Cardiac muscle cell (in vitro differentiated cells and primary cell): Measurements from ENCODE around the gene TCFL5. TPM values are rescaled to one million over a fixed set of nuclear protein-coding genes. Genes with fewer than 3 reads are reported as not detected.

Source experiments
- DNase-seq, 2 donors: peaks; one replicate each; pipeline versions ENCODE4 v3.0.0 to v3.0.0-alpha.2; 2010 to 2017; ENCODE audit warnings: low read depth in 1 of 2, low spot score in 1 of 2
- H3K27ac ChIP-seq: fragments of 200-600 bp; sonication (generic); 2 replicates; pipeline ENCODE4 v1.5.1; 2016
- H3K27me3 ChIP-seq: fragments of 200-600 bp; sonication (generic); 2 replicates; pipeline ENCODE4 v1.6.0; 2016; ENCODE audit warnings: control low read depth
- H3K36me3 ChIP-seq: fragments of 200-600 bp; sonication (generic); 2 replicates; pipeline ENCODE4 v1.5.1; 2016; ENCODE audit warnings: control low read depth
- H3K4me1 ChIP-seq: fragments of 200-600 bp; sonication (generic); 2 replicates; pipeline ENCODE4 v1.8.1; 2017; ENCODE audit warnings: low read depth, mild to moderate bottlenecking, mixed run types
- H3K4me3 ChIP-seq: fragments of 200-600 bp; sonication (generic); 2 replicates; pipeline ENCODE4 v1.5.1; 2016; ENCODE audit warnings: mild to moderate bottlenecking
- H3K9me3 ChIP-seq: fragments of 200-600 bp; sonication (generic); 2 replicates; pipeline ENCODE4 v1.5.1; 2017; ENCODE audit warnings: low read depth, mild to moderate bottlenecking, control low read depth
- polyA plus RNA-seq: library from polyadenylated mRNA; unstranded; fragments of >200 nt; fragmentation: Nextera tagmentation; extraction: Ambion mirVana; gene quantifications from 2 replicates; pipeline ENCODE4 v1.2.1, GENCODE V29; 2016
- total RNA-seq: library from RNA; depleted of rRNA; stranded (reverse); fragments of >200 nt; gene quantifications from 2 replicates; pipeline ENCODE4 v1.2.3, GENCODE V29; 2016
- TF ChIP-seq, protein P1 (sequence below): IDR thresholded peaks from 2 replicates; pipeline ENCODE4 v1.5.1; 2012; ENCODE audit warnings: low read depth, mild to moderate bottlenecking, low read length

The TCFL5 gene
- total and polyA plus RNA-seq, 2 experiments from 2014 or later, result 6.6 to 8.1 TPM

- H3K27ac ChIP-seq, result no peak overlapping the region
- H3K27me3 ChIP-seq, result no peaks in the 10 kb centered on the region
- no peak overlapping the region for H3K4me3 ChIP-seq
- H3K36me3 ChIP-seq, result peaks cover 2% of the 10 kb centered on the region
- DNase-seq, result no peak
- H3K4me1 ChIP-seq, result no peaks in the 10 kb centered on the region
- no peaks in the 10 kb centered on the region for H3K9me3 ChIP-seq
- TF ChIP-seq, protein P1, sequence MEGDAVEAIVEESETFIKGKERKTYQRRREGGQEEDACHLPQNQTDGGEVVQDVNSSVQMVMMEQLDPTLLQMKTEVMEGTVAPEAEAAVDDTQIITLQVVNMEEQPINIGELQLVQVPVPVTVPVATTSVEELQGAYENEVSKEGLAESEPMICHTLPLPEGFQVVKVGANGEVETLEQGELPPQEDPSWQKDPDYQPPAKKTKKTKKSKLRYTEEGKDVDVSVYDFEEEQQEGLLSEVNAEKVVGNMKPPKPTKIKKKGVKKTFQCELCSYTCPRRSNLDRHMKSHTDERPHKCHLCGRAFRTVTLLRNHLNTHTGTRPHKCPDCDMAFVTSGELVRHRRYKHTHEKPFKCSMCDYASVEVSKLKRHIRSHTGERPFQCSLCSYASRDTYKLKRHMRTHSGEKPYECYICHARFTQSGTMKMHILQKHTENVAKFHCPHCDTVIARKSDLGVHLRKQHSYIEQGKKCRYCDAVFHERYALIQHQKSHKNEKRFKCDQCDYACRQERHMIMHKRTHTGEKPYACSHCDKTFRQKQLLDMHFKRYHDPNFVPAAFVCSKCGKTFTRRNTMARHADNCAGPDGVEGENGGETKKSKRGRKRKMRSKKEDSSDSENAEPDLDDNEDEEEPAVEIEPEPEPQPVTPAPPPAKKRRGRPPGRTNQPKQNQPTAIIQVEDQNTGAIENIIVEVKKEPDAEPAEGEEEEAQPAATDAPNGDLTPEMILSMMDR, result no peak
Observed at GRCh38 chr20:62841705-62842212, 19.9 kb downstream of the TCFL5 start.

- H3K4me1 ChIP-seq, result no peaks in the 10 kb centered on the region
- H3K27me3 ChIP-seq, result no peaks in the 10 kb centered on the region
- H3K9me3 ChIP-seq, result no peaks in the 10 kb centered on the region
- TF ChIP-seq, protein P1, result no peak
- peaks cover 1% of the 10 kb centered on the region for H3K36me3 ChIP-seq
- DNase-seq, result no peak
- no peak overlapping the region for H3K27ac ChIP-seq
- H3K4me3 ChIP-seq, result no peak overlapping the region
Observed at GRCh38 chr20:62840244-62841197, 21.1 kb downstream of the TCFL5 start.

DNA sequence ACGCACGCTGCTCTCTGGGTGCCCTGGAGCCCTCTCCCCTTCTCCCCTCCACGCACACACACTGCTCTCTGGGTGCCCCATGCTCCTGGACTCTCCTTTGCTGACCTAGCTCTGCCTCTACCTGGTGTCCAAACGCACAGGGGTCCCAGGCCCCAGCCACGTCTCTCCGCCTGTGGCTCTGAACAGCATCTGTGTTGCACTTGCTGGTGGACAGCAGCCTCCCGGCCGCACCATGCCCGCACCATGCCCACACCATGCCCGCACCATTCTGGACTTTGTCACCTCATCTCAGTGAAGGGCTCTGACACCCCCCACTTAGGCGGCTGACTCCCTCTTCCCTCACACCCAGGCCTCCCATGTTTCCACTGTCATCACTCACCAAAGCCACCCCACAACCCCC is 21.8 kb downstream of the TCFL5 start:
- DNase-seq, result no peak
- H3K4me3 ChIP-seq, result no peak overlapping the region
- TF ChIP-seq, protein P1, result no peak
- no peaks in the 10 kb centered on the region for H3K27me3 ChIP-seq
- no peaks in the 10 kb centered on the region for H3K9me3 ChIP-seq
- H3K27ac ChIP-seq, result no peak overlapping the region
- H3K36me3 ChIP-seq, result no peaks in the 10 kb centered on the region
- no peaks in the 10 kb centered on the region for H3K4me1 ChIP-seq

DNA sequence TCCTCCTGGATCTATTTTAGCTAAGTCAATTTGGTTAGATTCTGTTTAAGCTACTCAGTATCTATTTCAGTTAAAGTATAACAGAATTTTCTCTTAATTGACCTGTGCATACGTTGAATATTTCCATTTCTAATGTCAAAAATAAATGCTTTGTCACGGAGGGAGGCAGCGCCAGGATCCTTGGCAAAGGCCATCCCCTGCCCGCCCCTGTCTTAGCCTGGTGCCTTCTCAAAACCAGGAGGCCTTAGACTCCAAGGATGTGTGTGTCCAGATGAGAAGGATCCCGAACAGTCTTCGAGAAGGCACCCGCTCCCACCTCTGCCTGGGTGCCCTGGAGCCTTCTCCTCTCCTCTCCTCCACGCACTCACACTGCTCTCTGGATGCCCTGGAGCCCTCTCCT is 22.4 kb downstream of the TCFL5 start:
- Histone ChIP-seq H3K27ac (no peak overlapping the region), H3K4me1 (no peaks in the 10 kb centered on the region), H3K4me3 (no peak overlapping the region), H3K9me3 (no peaks in the 10 kb centered on the region), H3K36me3 (no peaks in the 10 kb centered on the region), H3K27me3 (no peaks in the 10 kb centered on the region)
- DNase-seq, result no peak
- TF ChIP-seq, protein P1, result no peak

DNA sequence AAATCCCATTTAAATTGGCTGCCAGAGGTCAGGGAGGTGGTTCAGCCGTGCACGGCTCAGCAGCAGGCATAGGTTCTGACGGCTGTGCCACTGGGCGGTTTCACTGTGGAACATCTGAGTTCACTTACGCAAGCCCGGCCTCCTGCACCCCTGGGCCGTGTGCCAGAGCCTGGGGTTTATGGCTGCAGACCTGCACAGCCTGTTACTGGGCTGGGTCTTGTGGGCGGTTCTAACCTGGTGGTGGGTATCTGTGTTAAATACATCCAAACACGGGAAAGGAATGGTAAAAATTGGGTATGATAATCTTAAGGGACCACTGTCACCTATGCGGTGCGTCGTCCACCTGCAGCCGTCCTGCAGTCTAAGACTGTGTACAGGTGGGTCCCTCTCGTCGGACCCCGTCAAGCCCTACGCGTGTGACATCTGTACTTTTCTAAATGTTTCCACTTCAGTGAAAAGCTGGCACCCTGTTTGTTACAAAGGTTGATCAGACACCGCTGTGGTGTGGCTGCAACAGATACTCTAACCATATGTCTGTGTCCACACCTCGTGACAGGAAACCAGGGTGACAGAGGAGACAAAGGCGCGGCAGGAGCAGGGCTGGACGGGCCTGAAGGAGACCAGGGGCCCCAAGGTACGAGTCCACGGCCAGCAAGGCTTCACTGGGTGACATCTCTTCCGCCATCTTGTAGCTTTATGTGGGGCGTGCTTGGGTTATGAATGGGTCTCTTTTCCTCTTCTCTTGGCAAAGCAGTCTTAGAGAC is 23.3 kb downstream of the TCFL5 start:
- TF ChIP-seq, protein P1, result no peak
- no peak for DNase-seq
- no peaks in the 10 kb centered on the region for H3K9me3 ChIP-seq
- H3K36me3 ChIP-seq, result no peaks in the 10 kb centered on the region
- H3K27ac ChIP-seq, result no peak overlapping the region
- no peak overlapping the region for H3K4me3 ChIP-seq
- no peaks in the 10 kb centered on the region for H3K27me3 ChIP-seq
- H3K4me1 ChIP-seq, result no peaks in the 10 kb centered on the region
